Measurements from ENCODE around the gene CYB5B. TPM values are rescaled to one million over a fixed set of nuclear protein-coding genes. Genes with fewer than 3 reads are reported as not detected.
A peak's percentile ranks its signal among the peaks of the same experiment; 100 is the strongest.

Gene CYB5B
- total and polyA plus RNA-seq, 2 experiments from 2014 or later: 47.1 to 115 TPM

GRCh38 chr16:69393898-69394849 lies 30.2 kb upstream of the CYB5B start:
- Histone ChIP-seq H3K9me3 (ENCODE audit: low read depth) (no peaks in the 10 kb centered on the region), H3K27me3 (replicated peaks; ENCODE audit: insufficient read depth) (no peaks in the 10 kb centered on the region), H3K4me3 (no peak overlapping the region), H3F3A (ENCODE audit: insufficient read depth) (peaks cover 30% of the 10 kb centered on the region), H3K36me3 (ENCODE audit: low read depth) (no peaks in the 10 kb centered on the region), H3K4me1 (ENCODE audit: insufficient read depth) (peaks cover 30% of the 10 kb centered on the region), H3K9me2 (ENCODE audit: insufficient read depth) (no peaks in the 10 kb centered on the region), H2AFZ (peak overlapping the region; percentile 34; the same call in 1 of the 2 replicates), H4K20me1 (ENCODE audit: insufficient read depth) (no peaks in the 10 kb centered on the region), H3K27ac (no peak overlapping the region), H3K9ac (no peak overlapping the region), H3K4me2 (ENCODE audit: unreplicated experiment) (no peak overlapping the region), H3K79me2 (ENCODE audit: insufficient read depth) (no peaks in the 10 kb centered on the region)
- TF ChIP-seq EZH2 (IDR thresholded peaks at IDR 0.05; ENCODE audit: insufficient read depth, poor library complexity, severe bottlenecking): no peak
- no peak for TF ChIP-seq EZH2phosphoT487 (IDR thresholded peaks at IDR 0.05; ENCODE audit: insufficient read depth, low read depth)
- WGBS, 2 experiments (ENCODE audit: low coverage in 1 of 2, low lambda C conversion rate in 2 of 2, missing lambda C conversion rate in 2 of 2): 45 to 54% methylated on average over 10 of the region's 10 CpGs
- DNase-seq: peak; percentile 43
- in situ Hi-C loops (cut with MboI): no loop called here

GRCh38 chr16:69395859-69396186 lies 28.6 kb upstream of the CYB5B start:
- peaks cover 30% of the 10 kb centered on the region for H3F3A ChIP-seq (ENCODE audit: insufficient read depth)
- in situ Hi-C loops (cut with MboI): no loop called here
- H3K4me1 ChIP-seq (ENCODE audit: insufficient read depth): peaks cover 37% of the 10 kb centered on the region
- H3K9ac ChIP-seq: no peak overlapping the region
- H4K20me1 ChIP-seq (ENCODE audit: insufficient read depth): no peaks in the 10 kb centered on the region
- no peaks in the 10 kb centered on the region for H3K27me3 ChIP-seq (replicated peaks; ENCODE audit: insufficient read depth)
- DNase-seq: no peak
- H3K9me2 ChIP-seq (ENCODE audit: insufficient read depth): no peaks in the 10 kb centered on the region
- peak overlapping the region; percentile 89; the same call in 1 of the 2 replicates for H3K27ac ChIP-seq
- H3K9me3 ChIP-seq (ENCODE audit: low read depth): no peaks in the 10 kb centered on the region
- H2AFZ ChIP-seq: peak overlapping the region; percentile 63
- no peaks in the 10 kb centered on the region for H3K36me3 ChIP-seq (ENCODE audit: low read depth)
- TF ChIP-seq EZH2 (IDR thresholded peaks at IDR 0.05; ENCODE audit: insufficient read depth, poor library complexity, severe bottlenecking) (no peak), EZH2phosphoT487 (IDR thresholded peaks at IDR 0.05; ENCODE audit: insufficient read depth, low read depth) (no peak)
- H3K4me3 ChIP-seq: no peak overlapping the region
- H3K79me2 ChIP-seq (ENCODE audit: insufficient read depth): no peaks in the 10 kb centered on the region
- H3K4me2 ChIP-seq (ENCODE audit: unreplicated experiment): no peak overlapping the region

- Histone ChIP-seq H3K9me2 (ENCODE audit: insufficient read depth) (no peaks in the 10 kb centered on the region), H3K4me1 (ENCODE audit: insufficient read depth) (peaks cover 37% of the 10 kb centered on the region), H2AFZ (peak overlapping the region; percentile 63), H3K36me3 (ENCODE audit: low read depth) (no peaks in the 10 kb centered on the region), H3K27me3 (replicated peaks; ENCODE audit: insufficient read depth) (no peaks in the 10 kb centered on the region), H4K20me1 (ENCODE audit: insufficient read depth) (no peaks in the 10 kb centered on the region), H3K79me2 (ENCODE audit: insufficient read depth) (no peaks in the 10 kb centered on the region), H3K4me3 (peak overlapping the region; percentile 38), H3K9me3 (ENCODE audit: low read depth) (no peaks in the 10 kb centered on the region), H3F3A (ENCODE audit: insufficient read depth) (peaks cover 30% of the 10 kb centered on the region), H3K9ac (peak overlapping the region; percentile 66), H3K4me2 (ENCODE audit: unreplicated experiment) (peak overlapping the region; percentile 72), H3K27ac (peak overlapping the region; percentile 89)
- WGBS, 2 experiments (ENCODE audit: low coverage in 1 of 2, low lambda C conversion rate in 2 of 2, missing lambda C conversion rate in 2 of 2): 33% methylated on average over 13 of the region's 13 CpGs
- TF ChIP-seq EZH2 (IDR thresholded peaks at IDR 0.05; ENCODE audit: insufficient read depth, poor library complexity, severe bottlenecking) (no peak), EZH2phosphoT487 (IDR thresholded peaks at IDR 0.05; ENCODE audit: insufficient read depth, low read depth) (no peak)
- in situ Hi-C loops (cut with MboI): no loop called here
- DNase-seq: peak; percentile 97
Measured at GRCh38 chr16:69396187-69397061, 28.0 kb upstream of the CYB5B start.

GRCh38 chr16:69397821-69398521 lies 26.4 kb upstream of the CYB5B start:
- H3F3A ChIP-seq (ENCODE audit: insufficient read depth): peaks cover 30% of the 10 kb centered on the region
- in situ Hi-C loops (cut with MboI): no loop called here
- peak overlapping the region; percentile 55 for H3K4me2 ChIP-seq (ENCODE audit: unreplicated experiment)
- H3K9me2 ChIP-seq (ENCODE audit: insufficient read depth): no peaks in the 10 kb centered on the region
- no peaks in the 10 kb centered on the region for H3K27me3 ChIP-seq (replicated peaks; ENCODE audit: insufficient read depth)
- DNase-seq: peak; percentile 90
- no peaks in the 10 kb centered on the region for H3K79me2 ChIP-seq (ENCODE audit: insufficient read depth)
- H2AFZ ChIP-seq: peak overlapping the region; percentile 73
- no peak for TF ChIP-seq EZH2phosphoT487 (IDR thresholded peaks at IDR 0.05; ENCODE audit: insufficient read depth, low read depth)
- 4 to 7% methylated on average over 6 of the region's 6 CpGs for WGBS, 2 experiments (ENCODE audit: low coverage in 1 of 2, low lambda C conversion rate in 2 of 2, missing lambda C conversion rate in 2 of 2)
- peak overlapping the region; percentile 47 for H3K9ac ChIP-seq
- H3K9me3 ChIP-seq (ENCODE audit: low read depth): no peaks in the 10 kb centered on the region
- peak overlapping the region; percentile 89 for H3K27ac ChIP-seq
- no peaks in the 10 kb centered on the region for H4K20me1 ChIP-seq (ENCODE audit: insufficient read depth)
- peaks cover 37% of the 10 kb centered on the region for H3K4me1 ChIP-seq (ENCODE audit: insufficient read depth)
- H3K4me3 ChIP-seq: peak overlapping the region; percentile 22
- no peaks in the 10 kb centered on the region for H3K36me3 ChIP-seq (ENCODE audit: low read depth)
